NB4 (cell line): ENCODE data around the gene SCO2.

Experiments
- DNase-seq: peaks from one replicate; pipeline ENCODE4 v3.0.0; 2010; ENCODE audit warnings: low read depth
- H3K4me3 ChIP-seq: one replicate; pipeline ENCODE4 v1.5.1; 2011; ENCODE audit warnings: mild to moderate bottlenecking, low read depth, low read length, moderate library complexity
- CTCF ChIP-seq: IDR thresholded peaks from one replicate; pipeline ENCODE4 v1.5.1; 2012; ENCODE audit warnings: low read depth, low read length
- MAX ChIP-seq: IDR thresholded peaks from 2 replicates; pipeline ENCODE4 v1.6.1; 2011; ENCODE audit warnings: low read depth, low read length
- MYC ChIP-seq: IDR thresholded peaks from 2 replicates; pipeline ENCODE4 v1.6.1; 2011; ENCODE audit warnings: low read depth, low read length
- POLR2A ChIP-seq: IDR thresholded peaks from 2 replicates; pipeline ENCODE4 v1.6.1; 2011; ENCODE audit warnings: mild to moderate bottlenecking; ENCODE audit not compliant: insufficient read length; ENCODE audit errors: extremely low read depth

SCO2 gene

GRCh38 chr22:50488886-50489285, 36.5 kb downstream of the SCO2 start:
- no peak for DNase-seq
- no peak for TF ChIP-seq CTCF
- TF ChIP-seq MAX: no peak
- no peak for TF ChIP-seq POLR2A
- no peak for TF ChIP-seq MYC
- H3K4me3 ChIP-seq: no peak overlapping the region

- no peak overlapping the region for H3K4me3 ChIP-seq
- no peak for DNase-seq
These were observed 37.3 kb downstream of the SCO2 start for GRCh38 chr22:50488006-50488677.

GRCh38 chr22:50487290-50488005, 38.0 kb downstream of the SCO2 start:
- no peak overlapping the region for H3K4me3 ChIP-seq
- no peak for DNase-seq
- no peak for TF ChIP-seq POLR2A
- no peak for TF ChIP-seq MAX
- no peak for TF ChIP-seq CTCF
- TF ChIP-seq MYC: no peak

More at GRCh38 chr22:50488006-50488677, 37.3 kb downstream of the SCO2 start:
- no peak for TF ChIP-seq MAX
- TF ChIP-seq CTCF: no peak
- TF ChIP-seq MYC: no peak
- no peak for TF ChIP-seq POLR2A

- no peak within 1 kb of the TSS for H3K4me3 ChIP-seq
- TF ChIP-seq MYC: no peak
- no peak for DNase-seq
These were observed 38.7 kb downstream of the SCO2 start, which contains the start of gene MIOX for GRCh38 chr22:50486561-50487289. MIOX (plus strand) TSS chr22:50486859; CDS start chr22:50486898, 39 bp downstream.

- H3K4me3 ChIP-seq: no peak overlapping the region
- no peak for DNase-seq
- no peak for TF ChIP-seq MAX
- TF ChIP-seq CTCF: no peak
- no peak for TF ChIP-seq MYC
- TF ChIP-seq POLR2A: no peak
These were observed 39.9 kb downstream of the SCO2 start for GRCh38 chr22:50485221-50486131.
